Peyer's patch (tissue), 4 donors: ENCODE results near the gene FLT1. TPM values are rescaled to one million over a fixed set of nuclear protein-coding genes. Genes with fewer than 3 reads are reported as not detected.

Experiments used
- DNase-seq, 3 donors: peaks; one replicate each; pipeline ENCODE4 v3.0.0-alpha.2; 2017 to 2019
- H3K27ac ChIP-seq, 4 donors: fragments of 200-600 bp; sonication (generic); one replicate each; pipeline ENCODE4 v1.5.1; 2016 to 2019
- H3K27me3 ChIP-seq, 2 donors: fragments of 200-600 bp; sonication (generic); one replicate each; pipeline ENCODE4 v1.5.1; 2019
- H3K36me3 ChIP-seq, 3 donors: fragments of 200-600 bp; sonication (generic); one replicate each; pipeline ENCODE4 v1.5.1; 2016 to 2019
- H3K4me1 ChIP-seq, 4 donors: fragments of 200-600 bp; sonication (generic); one replicate each; pipeline ENCODE4 v1.5.1; 2016 to 2019
- H3K4me3 ChIP-seq, 4 donors: fragments of 200-600 bp; sonication (generic); 1 replicate in 3 of 4; 2 replicates in 1 of 4; pipeline ENCODE4 v1.5.1; 2016 to 2019; ENCODE audit warnings: mild to moderate bottlenecking in 1 of 4
- H3K9me3 ChIP-seq, 4 donors: fragments of 200-600 bp; sonication (generic); one replicate each; pipeline ENCODE4 v1.5.1; 2016 to 2019; ENCODE audit warnings: mild to moderate bottlenecking in 1 of 4
- CTCF ChIP-seq, 6 experiments: fragments of 450-650 bp in 4 of 6; fragments of 200-600 bp in 2 of 6; sonication (generic) in 1 of 6; IDR thresholded peaks; one replicate each; pipeline ENCODE4 v1.5.1; 2017 to 2019; ENCODE audit warnings: antibody characterized with exemption in 6 of 6, mild to moderate bottlenecking in 3 of 6, moderate library complexity in 1 of 6
- POLR2A ChIP-seq, 2 donors: fragments of 450-650 bp; IDR thresholded peaks; one replicate each; pipeline ENCODE4 v1.5.1; 2017; ENCODE audit warnings: antibody characterized with exemption in 2 of 2, mild to moderate bottlenecking in 2 of 2, moderate library complexity in 2 of 2
- total RNA-seq, 4 donors: library from RNA; depleted of rRNA; stranded (reverse); fragments of >200 nt; gene quantifications; one replicate each; pipeline ENCODE4 v1.1.0, GENCODE V29; 2016

FLT1 gene
- total RNA-seq, 4 donors from 2014 or later = 3.0 to 14.0 (median 3.9) TPM

DNA sequence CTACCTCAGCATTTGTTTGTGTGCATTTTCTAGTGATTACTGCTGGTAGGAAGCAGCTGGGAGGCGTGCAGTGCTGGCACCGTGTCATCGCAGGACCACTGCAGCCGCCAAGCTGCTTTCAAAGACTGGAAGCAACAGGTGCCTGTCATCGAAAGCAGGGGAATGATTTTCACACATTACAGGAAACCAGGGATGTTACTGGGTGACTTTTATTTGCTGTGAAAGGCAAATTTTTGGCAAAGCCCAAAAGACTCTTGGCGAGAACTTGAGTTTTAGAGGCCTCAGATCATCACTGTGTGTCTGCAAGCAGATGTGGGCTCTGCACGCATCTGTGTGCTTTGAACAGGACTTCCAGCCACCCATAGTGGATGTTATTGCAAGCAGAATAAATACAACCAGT is 176.4 kb downstream of the FLT1 start:
- Histone ChIP-seq H3K4me1 (no peaks in the 10 kb centered on the region), H3K27ac (no peak overlapping the region), H3K4me3 (no peak overlapping the region), H3K36me3 (no peaks in the 10 kb centered on the region), H3K9me3 (no peaks in the 10 kb centered on the region), H3K27me3 (no peaks in the 10 kb centered on the region)
- TF ChIP-seq POLR2A (IDR thresholded peaks at IDR 0.05) = no peak
- no peak for TF ChIP-seq CTCF (IDR thresholded peaks at IDR 0.05)
- DNase-seq = no peak

DNA sequence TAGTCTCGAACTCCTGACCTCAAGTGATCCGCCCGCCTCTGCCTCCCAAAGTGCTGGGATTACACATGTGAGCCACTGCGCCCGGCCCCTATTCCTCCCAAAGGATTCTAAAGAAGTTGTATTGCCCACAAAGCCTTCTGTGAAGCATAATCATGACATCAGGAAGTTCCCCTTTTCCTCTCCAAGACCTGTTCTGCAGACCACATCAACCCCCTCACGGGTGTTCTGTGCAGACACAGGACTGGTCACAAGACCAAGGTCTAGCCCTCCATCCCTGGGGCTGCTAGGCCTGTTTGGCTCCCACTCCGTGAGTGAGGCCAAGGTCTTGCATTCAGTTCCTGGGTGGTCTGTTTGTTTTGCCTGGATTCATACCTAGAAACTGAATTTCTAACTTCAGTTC is 178.1 kb downstream of the FLT1 start:
- H3K9me3 ChIP-seq = no peaks in the 10 kb centered on the region
- no peak overlapping the region for H3K27ac ChIP-seq
- TF ChIP-seq POLR2A (IDR thresholded peaks at IDR 0.05) (no peak), CTCF (IDR thresholded peaks at IDR 0.05) (no peak)
- H3K27me3 ChIP-seq = no peaks in the 10 kb centered on the region
- no peak overlapping the region for H3K4me3 ChIP-seq
- no peaks in the 10 kb centered on the region for H3K36me3 ChIP-seq
- H3K4me1 ChIP-seq = no peaks in the 10 kb centered on the region
- no peak for DNase-seq

- TF ChIP-seq POLR2A (IDR thresholded peaks at IDR 0.05) (no peak), CTCF (IDR thresholded peaks at IDR 0.05) (no peak)
- DNase-seq = no peak
Measured at GRCh38 chr13:28316129-28316528, 178.8 kb downstream of the FLT1 start.

DNA sequence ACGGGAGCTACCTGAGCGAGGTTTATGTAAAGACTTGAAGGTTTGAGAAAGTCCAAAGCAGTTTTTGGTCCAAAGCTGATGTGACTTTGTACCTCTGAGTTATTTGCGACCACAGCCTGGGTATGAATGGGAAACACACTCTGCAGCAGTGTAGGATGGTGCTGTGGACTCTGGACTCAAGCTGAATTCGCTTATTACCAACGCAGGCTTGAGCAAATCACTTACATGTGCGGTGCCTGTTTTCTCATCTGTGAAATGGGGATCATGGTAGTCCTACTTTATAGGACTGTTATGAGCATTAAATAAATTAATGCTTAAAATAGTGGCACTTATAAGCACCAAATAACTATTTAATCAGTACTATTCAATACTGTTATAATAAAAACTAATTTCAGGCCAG is 180.0 kb downstream of the FLT1 start:
- TF ChIP-seq POLR2A (IDR thresholded peaks at IDR 0.05) (no peak), CTCF (IDR thresholded peaks at IDR 0.05) (no peak)
- Histone ChIP-seq H3K27ac (no peak overlapping the region), H3K36me3 (no peaks in the 10 kb centered on the region), H3K4me1 (no peaks in the 10 kb centered on the region), H3K9me3 (no peaks in the 10 kb centered on the region), H3K4me3 (no peak overlapping the region), H3K27me3 (no peaks in the 10 kb centered on the region)
- no peak for DNase-seq

More at GRCh38 chr13:28316129-28316528, 178.8 kb downstream of the FLT1 start:
- no peaks in the 10 kb centered on the region for H3K9me3 ChIP-seq
- H3K4me1 ChIP-seq = no peaks in the 10 kb centered on the region
- H3K36me3 ChIP-seq = no peaks in the 10 kb centered on the region
- no peak overlapping the region for H3K4me3 ChIP-seq
- H3K27ac ChIP-seq = no peak overlapping the region
- no peaks in the 10 kb centered on the region for H3K27me3 ChIP-seq

DNA sequence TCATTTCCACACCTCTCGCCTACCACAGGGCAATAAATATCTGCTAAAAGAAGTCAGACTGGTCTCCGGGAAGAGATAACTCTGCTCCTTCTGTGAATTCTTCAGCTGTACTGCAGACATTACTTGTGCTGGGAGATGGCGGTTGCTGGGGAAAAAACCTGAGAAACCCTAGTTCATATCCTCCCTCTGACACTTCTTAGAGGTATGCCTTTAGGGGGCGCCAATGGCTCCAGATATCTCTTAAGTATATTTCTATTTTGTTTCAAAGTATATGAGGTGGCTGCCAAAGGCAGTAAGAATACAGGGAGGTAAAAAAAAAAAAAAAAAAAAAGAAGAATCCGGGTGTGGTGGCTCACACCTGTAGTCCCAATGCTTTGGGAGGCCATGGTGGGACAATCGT is 181.3 kb downstream of the FLT1 start:
- Histone ChIP-seq H3K36me3 (no peaks in the 10 kb centered on the region), H3K4me1 (no peaks in the 10 kb centered on the region), H3K27ac (no peak overlapping the region), H3K9me3 (no peaks in the 10 kb centered on the region), H3K27me3 (no peaks in the 10 kb centered on the region), H3K4me3 (no peak overlapping the region)
- DNase-seq = no peak
- TF ChIP-seq POLR2A (IDR thresholded peaks at IDR 0.05) = no peak
- no peak for TF ChIP-seq CTCF (IDR thresholded peaks at IDR 0.05)

GRCh38 chr13:28306325-28306724 is 188.6 kb downstream of the FLT1 start:
- H3K27me3 ChIP-seq = no peaks in the 10 kb centered on the region
- TF ChIP-seq POLR2A (IDR thresholded peaks at IDR 0.05) = no peak
- no peak for TF ChIP-seq CTCF (IDR thresholded peaks at IDR 0.05)
- no peak for DNase-seq
- H3K36me3 ChIP-seq = no peaks in the 10 kb centered on the region
- H3K9me3 ChIP-seq = no peaks in the 10 kb centered on the region
- H3K4me3 ChIP-seq = no peak overlapping the region
- H3K4me1 ChIP-seq = no peaks in the 10 kb centered on the region
- H3K27ac ChIP-seq = no peak overlapping the region
